GM12874 (cell line): ENCODE results near the gene RTP5.
A peak's percentile ranks its signal among the peaks of the same experiment; 100 is the strongest.

Experiments used
- TF ChIP-seq, protein P1 (sequence below): IDR thresholded peaks from 2 replicates; pipeline ENCODE4 v1.5.1; 2011; ENCODE audit warnings: low read depth, mild to moderate bottlenecking, control low read depth, low read length, moderate library complexity; ENCODE audit not compliant: insufficient read depth

RTP5 gene

DNA sequence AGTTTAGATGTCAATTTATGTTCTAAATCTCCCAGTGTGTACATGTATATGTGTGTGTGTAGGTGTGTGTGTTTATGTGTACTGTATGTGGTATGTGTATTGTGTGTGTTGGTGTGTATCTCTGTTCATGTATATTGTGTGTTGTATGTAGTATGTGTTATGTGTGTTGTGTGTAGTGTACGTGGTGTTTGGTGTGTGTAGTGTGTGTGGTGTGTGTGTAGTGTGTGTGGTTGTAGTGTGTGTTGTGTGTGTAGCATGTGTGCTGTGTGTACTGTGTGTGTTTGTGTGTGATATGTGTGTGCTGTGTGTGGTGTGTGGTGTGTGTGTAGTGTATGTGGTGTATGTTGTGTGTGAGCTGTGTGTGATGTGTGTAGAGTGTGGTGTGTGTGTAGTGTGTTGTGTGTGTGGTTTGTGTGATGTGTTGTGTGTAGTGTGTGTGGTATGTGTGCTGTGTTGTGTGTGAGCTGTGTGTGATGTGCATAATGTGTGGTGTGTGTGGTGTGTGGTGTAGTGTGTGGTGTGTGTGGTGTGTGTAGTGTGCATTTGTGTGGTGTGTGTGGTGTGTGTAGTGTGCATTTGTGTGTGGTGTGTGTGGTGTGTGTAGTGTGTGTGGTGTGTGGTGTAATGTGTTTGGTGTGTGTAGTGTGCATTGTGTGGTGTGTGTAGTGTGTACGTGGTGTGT is 5.2 kb upstream of the RTP5 start:
- TF ChIP-seq, protein P1, sequence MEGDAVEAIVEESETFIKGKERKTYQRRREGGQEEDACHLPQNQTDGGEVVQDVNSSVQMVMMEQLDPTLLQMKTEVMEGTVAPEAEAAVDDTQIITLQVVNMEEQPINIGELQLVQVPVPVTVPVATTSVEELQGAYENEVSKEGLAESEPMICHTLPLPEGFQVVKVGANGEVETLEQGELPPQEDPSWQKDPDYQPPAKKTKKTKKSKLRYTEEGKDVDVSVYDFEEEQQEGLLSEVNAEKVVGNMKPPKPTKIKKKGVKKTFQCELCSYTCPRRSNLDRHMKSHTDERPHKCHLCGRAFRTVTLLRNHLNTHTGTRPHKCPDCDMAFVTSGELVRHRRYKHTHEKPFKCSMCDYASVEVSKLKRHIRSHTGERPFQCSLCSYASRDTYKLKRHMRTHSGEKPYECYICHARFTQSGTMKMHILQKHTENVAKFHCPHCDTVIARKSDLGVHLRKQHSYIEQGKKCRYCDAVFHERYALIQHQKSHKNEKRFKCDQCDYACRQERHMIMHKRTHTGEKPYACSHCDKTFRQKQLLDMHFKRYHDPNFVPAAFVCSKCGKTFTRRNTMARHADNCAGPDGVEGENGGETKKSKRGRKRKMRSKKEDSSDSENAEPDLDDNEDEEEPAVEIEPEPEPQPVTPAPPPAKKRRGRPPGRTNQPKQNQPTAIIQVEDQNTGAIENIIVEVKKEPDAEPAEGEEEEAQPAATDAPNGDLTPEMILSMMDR = no peak

DNA sequence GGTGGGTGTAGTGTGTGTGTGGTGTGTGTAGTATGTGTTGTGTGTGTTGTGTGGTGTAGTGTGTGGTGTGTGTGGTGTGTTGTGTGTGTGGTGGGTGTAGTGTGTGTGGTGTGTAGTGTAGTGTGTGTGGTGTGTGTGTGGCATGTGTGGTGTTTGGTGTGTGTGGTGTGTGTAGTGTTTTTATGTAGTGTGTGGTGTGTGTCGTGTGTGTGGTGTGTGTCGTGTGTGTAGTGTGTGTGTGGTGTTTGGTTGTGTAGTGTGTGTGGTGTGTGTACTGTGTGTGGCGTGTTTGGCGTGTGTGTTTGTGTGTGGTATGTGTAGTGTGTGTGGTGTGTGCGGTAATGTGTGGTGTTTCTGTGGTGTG is 4.7 kb upstream of the RTP5 start:
- TF ChIP-seq, protein P1 = no peak

DNA sequence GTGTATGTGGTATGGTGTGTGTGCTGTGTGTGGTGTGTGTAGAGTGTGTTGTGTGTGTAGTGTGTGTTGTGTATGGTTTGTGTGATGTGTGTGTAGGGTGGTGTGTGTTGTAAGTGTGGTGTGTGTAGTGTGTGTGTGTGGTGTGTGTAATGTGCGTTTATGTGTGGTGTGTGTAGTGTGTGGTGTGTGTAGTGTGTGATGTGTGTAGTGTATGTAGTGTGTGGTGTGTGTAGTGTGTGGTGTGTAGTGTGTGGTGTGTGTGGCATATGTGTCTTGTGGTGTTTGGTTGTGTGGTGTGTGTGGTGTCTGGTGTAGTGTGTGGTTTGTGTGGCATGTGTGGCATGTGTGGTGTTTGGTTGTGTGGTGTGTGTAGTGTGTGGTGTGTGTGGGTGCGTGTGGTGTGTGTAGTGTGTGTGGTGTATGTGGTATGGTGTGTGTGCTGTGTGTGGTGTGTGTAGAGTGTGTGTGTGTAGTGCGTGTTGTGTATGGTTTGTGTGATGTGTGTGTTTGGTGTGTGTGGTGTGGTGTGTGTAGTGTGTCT is 4.0 kb upstream of the RTP5 start:
- TF ChIP-seq, protein P1 = no peak

GRCh38 chr2:241865957-241866789 is 3.4 kb upstream of the RTP5 start:
- TF ChIP-seq, protein P1 = 0 out of 2 replicates have a peak, but pooled peaks have one; percentile 4

DNA sequence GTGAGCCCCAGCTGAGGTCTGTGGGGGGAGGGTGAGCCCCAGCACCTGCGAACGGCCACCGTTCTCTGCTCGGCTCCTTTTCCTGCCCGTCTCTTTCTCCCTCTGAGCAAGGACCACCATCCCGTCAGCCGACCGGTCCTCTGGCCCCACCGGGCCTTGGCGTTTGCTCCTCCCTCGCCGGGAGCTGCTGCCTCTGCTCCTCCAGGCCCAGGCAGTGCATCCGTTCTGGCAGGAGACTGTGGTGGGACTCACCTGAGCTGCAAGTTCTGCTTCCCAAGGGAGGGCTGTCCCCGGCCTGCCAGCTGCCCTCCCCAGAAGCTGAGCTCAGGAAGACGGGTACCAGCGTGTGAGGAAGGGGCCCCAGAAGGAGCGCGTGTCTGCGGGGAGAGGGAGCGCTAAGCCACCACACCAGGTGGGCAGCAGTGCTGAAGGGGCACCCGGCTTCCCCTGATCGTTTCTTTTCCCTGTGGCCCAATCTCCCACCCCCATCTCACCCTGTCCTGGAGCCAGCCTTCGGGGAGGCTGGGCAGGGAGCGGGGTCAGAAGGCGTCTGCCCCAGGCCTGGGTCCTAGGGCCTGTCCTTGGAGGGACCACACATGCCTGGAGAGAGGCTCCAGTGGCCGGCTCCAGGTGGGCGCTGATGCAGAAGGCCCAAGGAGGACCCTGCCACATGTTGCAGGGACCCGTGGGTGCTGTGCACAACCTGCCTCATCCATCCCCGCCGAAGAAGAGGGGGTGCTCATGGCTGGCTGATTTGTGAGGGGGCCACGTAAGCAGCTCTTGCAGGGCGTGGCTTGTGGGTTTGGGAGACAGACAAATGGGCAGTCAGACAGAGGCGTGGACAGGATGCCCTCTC is 2.5 kb upstream of the RTP5 start:
- TF ChIP-seq, protein P1 = no peak

DNA sequence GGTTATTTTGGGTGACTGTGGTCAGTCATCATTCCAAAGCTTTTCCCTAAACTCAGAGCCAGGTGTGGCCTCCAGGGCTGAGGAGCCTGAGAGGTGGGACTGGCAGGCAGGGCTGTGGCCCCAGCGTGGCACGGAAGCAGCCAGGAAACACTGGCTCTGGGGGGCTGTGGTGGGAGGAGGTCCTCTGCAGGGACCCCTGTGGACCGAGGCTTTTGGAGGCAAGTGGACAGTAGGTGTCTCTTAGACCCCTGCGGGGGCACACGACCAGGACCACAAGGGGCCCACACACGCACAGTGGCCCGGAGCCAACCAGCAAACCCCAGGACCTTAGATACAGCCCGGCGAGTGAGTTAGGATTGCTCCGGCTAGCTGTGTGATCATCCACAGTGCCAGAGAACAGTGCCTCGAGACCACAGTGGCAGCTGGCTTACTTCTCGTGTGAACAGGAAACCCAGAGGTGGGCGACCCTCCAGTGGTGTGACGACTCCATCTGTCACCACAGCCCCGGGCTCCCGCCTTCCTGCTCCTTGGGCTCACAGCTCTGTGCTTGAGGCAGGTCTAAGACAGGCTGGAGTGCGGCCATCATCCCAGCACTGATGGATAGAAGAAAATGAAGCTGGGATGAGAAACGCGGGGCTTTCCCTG is 1.6 kb upstream of the RTP5 start:
- TF ChIP-seq, protein P1 = no peak
